HG03175 (cell line): ENCODE measurements around the gene UNG.

Source experiments
- ATAC-seq: cut with Tn5 transposase; IDR thresholded peaks from one replicate; pipeline ENCODE4 v1.9.1; 2021; ENCODE audit warnings: mild to moderate bottlenecking, moderate library complexity; ENCODE audit not compliant: unreplicated experiment

UNG gene

DNA sequence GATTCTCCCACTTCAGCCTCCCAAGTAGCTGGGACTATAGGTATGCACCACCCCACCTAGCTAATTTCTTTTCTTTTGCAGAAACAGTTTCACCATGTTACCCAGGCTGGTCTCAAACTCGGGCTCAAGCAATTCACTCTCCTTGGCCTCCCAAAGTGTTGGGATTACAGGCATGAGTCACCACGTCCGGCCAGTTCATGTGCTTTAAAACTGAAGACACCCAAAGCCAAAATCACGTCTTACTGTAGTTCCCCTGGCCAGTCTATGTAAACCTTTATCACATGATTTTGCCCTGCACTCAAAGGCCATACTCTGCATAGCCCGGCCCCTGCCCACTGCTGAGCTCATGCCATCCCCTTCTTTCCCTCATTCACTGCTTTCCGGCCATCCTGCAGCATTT lies 8.6 kb upstream of the UNG start:
- no peak for ATAC-seq

DNA sequence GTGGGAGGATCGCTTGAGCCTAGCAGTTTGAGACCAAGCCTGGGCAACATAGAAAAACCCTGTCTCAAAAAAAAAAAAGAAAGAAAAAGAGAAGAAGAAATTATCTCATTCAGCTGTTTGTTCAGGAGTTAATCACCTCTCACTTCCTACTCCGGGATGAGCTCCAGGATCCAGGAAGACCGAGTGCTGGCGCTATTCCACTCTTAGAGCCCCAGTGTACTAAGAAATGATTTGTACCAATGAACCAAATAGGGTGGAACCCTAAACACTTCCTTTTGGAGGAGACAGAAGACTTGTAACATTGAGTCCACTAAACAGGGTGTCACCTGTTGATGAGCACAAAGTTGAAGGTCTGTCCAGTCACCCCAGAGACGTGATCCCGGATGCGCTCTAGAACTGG lies 7.7 kb upstream of the UNG start:
- ATAC-seq = no peak

DNA sequence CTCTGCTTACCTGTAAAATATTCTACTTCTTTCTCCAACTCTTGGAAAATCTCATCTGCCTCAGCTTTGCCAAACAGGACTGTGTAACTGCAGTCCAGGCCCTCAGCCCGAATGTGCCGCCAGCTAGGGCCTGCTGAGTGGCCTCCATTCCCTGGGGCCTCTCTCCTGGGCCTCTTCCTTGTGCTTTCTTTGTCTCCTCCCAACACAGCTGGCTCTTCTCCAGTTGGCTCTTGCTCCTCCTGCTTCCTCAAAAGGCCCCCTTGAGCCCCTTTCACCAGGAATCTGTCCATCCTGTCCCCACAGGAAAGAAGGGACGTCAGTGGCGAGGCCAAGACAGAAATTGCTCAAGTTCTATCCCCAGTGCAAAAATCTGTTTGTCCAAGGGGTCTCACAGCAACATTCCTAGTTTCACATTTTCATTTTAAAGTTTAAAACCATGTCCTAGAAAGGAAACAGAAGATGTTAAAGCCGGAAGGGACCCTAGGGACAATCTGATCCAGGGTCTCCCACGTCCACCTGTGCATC lies 4.8 kb upstream of the UNG start:
- ATAC-seq = no peak

DNA sequence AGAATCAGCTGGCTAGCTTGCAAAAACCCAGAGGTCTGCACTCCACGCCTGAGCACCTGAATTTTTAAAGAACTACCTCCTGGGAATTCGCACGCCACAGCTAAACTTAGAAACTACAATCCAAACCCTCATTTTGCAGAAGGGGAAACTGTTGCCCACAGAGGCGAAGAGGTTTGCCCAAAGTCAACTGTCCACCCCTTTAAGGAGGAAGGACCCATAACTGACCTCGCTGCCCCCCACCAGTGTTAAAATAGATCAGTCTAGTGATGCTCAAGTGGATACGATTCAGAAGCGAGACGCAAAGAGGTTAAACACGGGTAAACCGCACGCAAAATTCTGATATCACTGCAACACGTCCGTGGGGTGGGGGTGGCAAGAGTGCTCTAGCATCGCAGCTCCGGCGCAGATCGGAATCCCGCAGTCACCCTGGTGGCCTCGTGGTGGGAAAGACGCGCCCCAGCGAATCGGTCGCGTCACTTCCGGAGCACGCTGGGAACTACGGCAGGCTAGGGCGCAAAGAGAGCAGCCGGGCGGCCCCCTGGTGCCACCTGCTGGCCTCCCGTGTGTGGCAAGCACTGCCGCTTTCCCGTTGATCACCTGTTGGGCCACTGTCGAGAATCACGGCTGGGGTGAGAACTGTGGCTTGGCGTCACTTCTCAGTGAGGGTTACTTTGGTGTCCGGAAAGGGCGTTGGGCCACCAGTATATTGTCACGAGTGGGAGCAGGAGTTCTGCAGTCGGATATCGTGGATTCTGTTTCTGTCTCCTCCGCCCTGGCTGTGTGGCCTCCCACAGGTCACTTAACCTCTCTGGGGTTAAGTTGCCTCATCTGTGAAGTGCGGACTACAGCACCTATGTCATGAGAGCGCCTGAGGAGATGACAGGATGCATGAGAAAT lies 4.1 kb upstream of the UNG start, which contains the start of gene ALKBH2:
TSS of gene ALKBH2 (minus strand) at position 451 of the 897 bp plus-strand sequence. CDS start 686 bp downstream, outside the sequence.
- peak; percentile 63 for ATAC-seq

DNA sequence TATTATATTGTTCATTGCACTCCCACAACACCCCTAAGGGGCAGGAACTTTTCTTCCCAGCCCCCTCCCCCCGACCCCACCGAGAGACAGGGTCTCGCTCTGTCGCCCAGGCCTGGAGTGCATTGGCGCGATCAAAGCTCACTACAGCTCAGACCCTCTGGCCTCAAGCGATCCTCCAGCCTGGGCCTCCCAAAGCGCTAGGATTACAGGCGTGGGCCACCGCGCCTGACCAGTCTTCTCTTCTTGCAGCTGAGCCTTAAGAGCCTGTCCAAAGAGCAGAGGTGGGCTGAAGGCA lies 310 bp upstream of the UNG start:
- ATAC-seq = no peak

DNA sequence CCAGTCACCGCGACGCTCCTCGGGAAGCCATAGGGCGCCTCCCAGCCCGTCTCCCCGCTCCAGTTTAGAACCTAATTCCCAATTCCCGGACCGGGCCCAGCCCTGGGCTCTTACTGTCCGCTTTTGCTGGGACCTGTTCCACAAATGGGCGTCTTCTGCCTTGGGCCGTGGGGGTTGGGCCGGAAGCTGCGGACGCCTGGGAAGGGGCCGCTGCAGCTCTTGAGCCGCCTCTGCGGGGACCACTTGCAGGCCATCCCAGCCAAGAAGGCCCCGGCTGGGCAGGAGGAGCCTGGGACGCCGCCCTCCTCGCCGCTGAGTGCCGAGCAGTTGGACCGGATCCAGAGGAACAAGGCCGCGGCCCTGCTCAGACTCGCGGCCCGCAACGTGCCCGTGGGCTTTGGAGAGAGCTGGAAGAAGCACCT lies 797 bp downstream of the UNG start:
- ATAC-seq = peak; percentile 29

DNA sequence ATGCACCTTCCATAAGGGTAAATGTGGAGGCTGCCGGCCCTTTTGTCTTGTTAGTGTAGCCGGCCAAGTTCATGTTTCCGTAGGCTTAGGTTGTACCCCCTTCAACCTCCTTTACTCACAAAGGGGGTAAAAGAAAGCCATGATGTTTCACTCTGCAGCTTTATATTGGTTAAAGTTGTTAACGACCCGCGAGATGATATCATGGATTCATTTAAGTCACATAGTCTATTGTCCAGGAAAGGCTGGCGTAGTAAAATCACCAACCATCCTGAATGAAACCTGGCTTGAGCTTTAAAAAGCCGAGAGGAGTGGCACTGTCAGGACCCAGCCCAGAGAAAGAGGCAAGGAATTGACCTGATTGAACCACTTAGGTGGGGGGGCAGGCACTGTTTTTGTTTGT lies 1.3 kb downstream of the UNG start:
- ATAC-seq = no peak

DNA sequence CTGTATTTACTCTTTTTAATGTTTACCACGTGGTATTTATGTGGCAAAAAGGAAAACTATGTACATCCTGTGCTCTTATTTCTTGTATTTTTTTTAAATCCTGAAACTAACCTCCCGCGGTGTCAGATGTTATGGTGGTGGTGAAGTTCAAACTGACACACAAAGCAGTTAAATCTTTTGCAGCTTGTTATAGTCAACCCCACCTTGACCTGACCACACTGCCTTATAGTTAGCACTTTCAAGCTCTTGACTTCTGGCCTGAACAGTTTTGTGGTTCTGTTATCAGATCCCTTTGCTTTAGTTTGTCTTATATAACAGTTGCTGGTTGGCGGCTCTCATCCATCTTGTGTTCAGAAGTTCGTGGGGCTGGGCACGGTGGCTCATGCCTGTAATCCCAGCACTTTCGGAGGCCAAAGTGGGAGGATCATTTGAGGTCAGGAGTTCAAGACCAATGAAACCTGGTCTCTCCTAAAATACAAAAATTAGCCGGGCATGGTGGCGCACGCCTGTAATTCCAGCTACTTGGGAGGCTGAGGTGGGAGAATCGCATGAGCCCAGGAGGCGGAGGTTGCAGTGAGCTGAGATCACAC lies 2.1 kb downstream of the UNG start:
- ATAC-seq = no peak

DNA sequence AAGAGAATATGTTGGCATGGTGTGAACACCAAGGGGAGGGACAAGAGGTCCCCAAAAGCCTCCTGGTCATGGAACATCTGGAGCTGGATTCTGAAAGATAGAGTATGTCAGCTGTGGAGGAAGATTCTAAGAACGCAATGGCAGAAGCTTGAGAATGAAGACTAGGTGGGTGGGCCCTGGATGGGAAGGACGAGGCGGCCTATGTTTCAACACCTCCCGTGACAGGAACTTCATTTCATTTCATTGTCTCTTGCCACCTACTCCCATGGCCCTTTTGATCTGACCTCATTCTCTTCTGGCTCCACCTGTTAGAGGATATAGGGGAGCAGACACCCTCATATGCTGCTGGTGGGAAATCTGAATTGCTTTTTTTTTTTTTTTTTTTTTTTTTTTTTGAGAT lies 3.3 kb downstream of the UNG start:
- ATAC-seq = no peak

DNA sequence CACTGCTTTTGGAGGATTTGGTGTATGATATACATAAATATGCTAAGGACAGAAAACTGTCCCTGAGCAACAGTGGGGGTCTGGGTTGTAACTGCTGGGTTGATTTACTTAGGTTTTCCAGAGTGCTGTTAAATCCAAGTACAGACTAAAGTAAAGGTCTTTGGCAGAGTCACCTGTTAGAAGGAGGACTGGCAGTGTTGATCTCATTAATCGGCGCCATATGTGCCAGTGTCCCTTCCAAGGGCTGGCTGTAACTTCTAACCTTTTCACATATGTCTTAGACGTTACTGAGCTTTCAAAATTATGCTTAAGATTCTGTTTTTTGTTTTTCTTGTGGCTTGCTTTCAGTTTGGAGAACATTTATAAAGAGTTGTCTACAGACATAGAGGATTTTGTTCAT lies 5.1 kb downstream of the UNG start:
- ATAC-seq = no peak

DNA sequence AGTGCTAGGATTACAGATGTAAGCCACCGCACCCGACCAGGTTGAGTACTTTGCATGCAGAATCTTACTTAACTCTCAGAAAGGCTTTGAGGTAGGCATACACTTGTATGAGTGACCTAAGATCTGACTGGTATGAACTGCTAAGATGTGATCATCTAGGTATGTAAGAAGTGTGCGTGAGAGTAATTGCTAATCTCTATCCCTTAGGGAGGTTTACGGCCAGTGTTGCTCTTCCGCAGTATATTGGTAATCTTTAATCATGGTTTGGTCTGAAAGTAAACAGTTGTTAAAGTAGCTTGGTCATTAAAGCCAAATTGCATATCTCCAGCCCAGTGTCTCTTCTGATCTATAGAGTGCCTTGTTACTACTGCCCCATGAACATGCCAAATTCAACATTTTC lies 7.8 kb downstream of the UNG start:
- no peak for ATAC-seq

DNA sequence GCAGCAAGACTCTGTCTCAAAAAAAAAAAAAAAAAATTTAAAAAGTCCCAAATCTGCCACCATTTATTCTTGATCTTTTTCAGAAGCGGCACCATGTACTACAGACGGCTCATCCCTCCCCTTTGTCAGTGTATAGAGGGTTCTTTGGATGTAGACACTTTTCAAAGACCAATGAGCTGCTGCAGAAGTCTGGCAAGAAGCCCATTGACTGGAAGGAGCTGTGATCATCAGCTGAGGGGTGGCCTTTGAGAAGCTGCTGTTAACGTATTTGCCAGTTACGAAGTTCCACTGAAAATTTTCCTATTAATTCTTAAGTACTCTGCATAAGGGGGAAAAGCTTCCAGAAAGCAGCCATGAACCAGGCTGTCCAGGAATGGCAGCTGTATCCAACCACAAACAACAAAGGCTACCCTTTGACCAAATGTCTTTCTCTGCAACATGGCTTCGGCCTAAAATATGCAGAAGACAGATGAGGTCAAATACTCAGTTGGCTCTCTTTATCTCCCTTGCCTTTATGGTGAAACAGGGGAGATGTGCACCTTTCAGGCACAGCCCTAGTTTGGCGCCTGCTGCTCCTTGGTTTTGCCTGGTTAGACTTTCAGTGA lies 12.5 kb downstream of the UNG start:
- no peak for ATAC-seq

DNA sequence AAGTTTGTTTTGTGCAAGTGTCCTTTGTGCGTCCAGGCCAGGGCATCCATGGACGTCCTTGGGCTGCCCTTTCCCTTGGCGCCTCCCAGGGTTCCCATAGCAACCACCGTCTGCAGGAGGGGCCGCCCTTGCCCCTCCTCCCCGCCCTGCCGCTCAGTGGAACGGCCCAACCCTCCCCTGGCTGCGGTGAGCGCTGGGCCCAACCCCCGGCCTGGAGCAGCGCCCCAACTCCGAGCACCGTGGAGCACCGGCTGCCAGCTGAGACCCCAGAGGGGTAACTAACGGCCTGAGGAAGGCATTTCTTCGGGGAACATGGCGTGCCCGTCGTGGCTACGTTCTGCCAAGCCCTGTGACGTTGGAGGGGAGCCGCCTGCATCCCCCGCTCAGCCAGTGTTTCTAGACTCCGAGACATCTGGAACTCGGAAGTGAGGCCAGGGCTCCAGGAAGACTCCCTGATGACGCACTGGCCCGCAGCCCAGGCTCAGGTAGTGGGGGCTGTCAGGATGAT lies 13.6 kb downstream of the UNG start:
- no peak for ATAC-seq

DNA sequence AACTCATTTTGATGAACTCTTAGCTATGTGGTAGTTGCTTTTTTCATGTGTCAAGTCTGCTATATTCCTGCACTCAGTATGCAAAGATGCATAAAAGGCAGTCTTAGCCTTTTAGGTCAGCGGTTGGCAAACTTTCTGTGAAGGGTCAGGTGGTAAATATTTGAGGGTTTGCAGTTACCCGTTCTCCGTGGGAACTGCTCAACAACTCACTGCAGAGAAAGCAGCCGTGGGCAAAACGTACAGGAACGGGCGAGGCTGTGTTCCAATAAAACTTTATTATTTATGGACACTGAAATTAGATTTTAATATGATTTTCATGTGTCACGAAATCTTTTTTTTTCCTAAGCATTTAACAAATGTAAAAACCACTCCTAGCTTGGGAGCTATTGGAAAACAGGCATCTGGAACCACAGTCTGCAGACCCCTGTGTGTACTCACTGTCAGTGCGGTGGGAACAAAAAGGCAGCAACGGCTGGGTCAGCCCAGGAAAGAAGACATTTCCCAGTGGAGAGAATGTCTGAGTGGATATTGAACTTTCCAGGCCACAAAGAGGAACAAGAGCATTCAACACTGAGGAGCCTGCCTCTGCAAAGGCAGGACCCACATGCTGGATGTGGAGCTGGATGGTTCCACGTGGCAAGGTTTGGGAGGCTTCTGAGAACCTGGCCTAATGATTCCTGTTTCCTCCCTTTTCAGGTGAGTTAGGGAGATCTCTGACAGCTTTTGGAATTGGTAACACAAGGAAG lies 15.5 kb downstream of the UNG start:
- ATAC-seq = no peak

DNA sequence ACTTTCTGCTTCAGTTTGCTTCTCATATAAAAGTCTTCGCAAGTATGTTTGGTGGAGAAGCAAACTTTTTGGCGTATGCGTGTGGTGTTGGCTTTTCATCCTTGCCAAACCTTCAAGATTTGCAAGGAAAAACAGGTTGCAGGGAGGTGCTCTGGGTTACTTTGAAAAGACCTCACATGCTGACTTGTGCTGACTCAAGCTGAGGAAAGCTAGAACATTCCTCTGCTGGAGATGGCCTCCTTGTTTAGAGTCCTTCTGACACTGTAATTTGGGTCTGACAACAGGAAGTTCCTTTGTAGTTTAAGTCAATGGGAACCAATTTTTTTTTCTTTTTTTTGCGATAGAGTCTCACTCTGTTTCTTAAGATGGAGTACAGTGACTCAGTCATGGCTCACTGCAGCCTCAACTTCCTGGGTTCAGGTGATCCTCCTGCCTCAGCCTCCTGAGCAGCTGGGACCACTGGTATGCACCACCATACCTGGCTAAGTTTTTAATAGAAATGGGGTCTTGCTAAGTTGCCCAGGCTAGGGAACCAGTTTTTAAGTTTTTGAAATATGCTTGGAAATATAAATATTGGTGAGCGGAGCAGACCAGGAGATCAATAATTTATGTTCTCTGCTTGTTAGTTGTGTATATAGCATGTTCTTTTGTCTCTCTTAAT lies 16.4 kb downstream of the UNG start:
- no peak for ATAC-seq

DNA sequence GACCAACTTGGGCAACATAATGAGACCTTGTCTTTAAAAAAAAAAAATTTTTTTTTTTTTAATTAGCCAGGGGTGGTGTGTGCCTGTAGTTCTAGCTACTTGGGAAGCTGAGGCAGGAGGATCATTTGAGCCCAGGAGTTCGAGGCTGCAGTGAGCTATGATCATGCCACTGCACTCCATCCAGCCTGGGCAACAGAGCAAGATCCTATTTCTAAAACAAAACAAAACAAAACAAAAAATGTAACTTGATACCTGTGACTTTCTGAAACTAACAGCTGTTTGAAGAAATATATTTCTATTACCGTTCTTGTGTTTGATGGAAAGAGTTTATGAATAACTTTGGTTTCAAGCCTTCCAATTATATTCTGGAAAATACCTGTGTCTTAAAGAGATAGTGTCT lies 17.2 kb downstream of the UNG start:
- no peak for ATAC-seq

DNA sequence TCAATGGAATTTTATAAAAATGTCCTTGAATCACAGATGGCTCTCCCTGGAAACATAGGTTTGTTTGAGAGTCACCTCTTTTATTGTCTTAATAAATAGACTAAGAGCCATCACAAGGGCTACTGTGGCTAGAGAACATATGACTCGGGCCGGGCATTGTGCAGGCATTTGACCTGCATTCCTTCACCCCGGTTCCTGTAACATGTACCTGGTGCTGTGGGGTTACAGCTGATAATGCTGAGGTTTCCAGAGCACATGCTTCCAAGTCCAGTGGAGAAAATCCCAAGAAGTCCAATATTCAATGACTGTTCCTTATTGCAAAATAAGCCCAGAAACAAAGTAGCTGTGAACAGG lies 18.0 kb downstream of the UNG start:
- no peak for ATAC-seq

DNA sequence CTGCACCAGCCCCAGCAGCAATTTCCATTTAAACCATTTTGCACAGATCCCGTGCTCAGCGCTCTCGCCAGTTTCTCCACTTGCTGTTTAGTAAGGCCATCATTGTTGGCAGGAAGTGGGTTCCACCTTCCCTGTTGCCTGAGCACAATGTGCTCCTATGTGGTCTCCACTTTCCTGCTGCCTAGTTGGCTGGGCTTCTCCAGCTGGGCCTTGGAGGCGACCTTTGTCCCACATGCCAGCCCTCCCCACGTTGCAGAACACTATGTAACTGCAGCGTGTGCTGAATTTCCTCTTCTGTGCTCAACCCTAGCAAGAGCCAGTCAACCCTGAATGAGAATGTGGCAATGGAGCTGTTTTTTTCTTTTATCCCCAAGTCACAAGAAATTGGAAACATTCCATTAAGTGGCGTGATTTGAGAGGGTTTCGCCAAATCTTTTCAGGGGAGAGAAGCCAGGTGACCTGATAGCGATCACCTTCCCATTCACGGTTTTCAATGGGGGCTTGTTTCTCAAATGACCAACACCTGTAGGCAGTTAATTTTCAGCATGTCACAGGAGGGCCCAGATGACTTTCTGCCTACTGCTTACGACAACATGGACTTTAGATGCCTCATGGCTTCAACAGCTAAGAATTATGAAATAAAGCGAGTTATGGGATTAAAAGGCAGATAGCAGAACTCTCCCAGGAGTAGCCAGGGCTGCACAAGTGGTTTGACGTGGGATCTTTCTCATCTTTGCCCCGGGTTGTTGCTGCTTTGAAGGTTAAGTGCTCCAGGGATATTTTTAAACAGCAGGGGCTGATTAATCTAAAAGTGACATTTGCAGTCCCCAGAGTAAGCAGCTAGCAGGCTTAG lies 18.6 kb downstream of the UNG start, which contains the start of gene ACACB:
TSS of gene ACACB (plus strand) at position 830 of the 853 bp plus-strand sequence. CDS start 22,819 bp downstream, outside the sequence.
- no peak for ATAC-seq

DNA sequence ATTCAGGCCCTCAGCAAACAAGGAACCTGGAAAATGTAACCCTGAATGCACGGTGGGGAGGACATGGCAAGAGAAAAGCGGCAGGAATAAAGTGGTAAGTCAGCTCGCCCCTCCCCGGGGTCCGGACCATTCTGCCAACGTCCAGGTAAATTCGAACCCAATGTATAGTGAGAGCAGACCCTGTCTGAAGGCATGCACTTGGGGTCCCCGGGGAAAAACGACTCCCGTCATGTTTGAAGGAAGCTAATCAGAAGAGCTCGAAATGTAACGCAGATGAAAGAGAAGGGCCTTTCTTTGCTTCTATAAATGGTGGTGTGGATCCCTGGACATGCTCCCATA lies 19.2 kb downstream of the UNG start:
- ATAC-seq = no peak

DNA sequence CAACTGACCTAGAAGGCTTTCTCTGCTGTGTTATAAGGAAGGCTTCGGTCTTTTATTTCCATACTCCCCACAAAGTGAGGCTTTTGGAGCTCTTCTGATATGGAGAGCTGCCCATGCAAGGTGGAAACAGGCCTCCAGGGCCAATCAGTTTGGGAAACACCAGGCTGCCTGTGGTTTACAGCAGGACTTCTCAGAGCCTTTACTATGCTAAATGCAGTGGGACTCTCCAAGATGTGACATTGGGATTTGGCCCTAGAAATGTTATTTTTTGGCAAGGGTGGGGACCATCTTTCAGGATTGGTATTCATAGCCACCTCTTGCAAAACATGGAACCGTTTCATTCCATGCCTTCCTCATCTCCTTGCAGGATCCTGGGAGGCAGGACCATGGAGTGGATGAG lies 22.7 kb downstream of the UNG start:
- ATAC-seq = no peak
